GM20431 (cell line): ENCODE data around the gene SYNE1.
"Not testable (repeated sequence)": the region's sequence is repeated elsewhere in the genome, so short reads cannot be mapped to it uniquely, and the experiment has no call there.

Experiments
- in situ Hi-C: fragments of 300-500 bp; cut with MseI, MboI; formaldehyde crosslinking; loops from one replicate; pipeline ENCODE4 v1.15.0; 2020; ENCODE audit warnings: low sequenced_read_pairs; ENCODE audit not compliant: unreplicated experiment

SYNE1 gene

GRCh38 chr6:152441902-152442301 is 195.3 kb downstream of the SYNE1 start:
- in situ Hi-C loops = no loop called here

GRCh38 chr6:152435816-152436215 is 201.3 kb downstream of the SYNE1 start:
- in situ Hi-C loops = no loop called here

GRCh38 chr6:152432758-152433157 is 204.4 kb downstream of the SYNE1 start:
- in situ Hi-C loops = no loop called here

DNA sequence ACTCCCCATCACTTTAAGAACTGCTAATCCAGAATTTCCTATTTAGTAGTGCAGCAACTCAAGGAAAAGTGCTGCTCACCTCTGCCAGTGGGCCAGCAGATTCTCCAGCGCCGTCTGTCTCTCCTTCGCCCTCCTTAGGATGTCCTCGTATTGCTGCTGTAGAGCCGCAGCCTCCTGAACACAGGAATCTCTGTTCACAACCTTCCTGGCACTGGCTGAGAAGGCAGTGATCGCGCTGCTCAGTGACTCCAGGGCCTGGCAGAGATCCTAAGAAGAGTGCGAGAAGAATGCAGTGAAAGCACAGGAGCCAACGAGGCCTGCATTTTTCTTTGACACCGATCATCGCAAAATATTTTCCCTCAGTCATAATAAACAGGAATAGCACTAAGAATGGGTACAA is 209.0 kb downstream of the SYNE1 start:
- in situ Hi-C loops = no loop called here

GRCh38 chr6:152426276-152426675 is 210.9 kb downstream of the SYNE1 start:
- in situ Hi-C loops = no loop called here

DNA sequence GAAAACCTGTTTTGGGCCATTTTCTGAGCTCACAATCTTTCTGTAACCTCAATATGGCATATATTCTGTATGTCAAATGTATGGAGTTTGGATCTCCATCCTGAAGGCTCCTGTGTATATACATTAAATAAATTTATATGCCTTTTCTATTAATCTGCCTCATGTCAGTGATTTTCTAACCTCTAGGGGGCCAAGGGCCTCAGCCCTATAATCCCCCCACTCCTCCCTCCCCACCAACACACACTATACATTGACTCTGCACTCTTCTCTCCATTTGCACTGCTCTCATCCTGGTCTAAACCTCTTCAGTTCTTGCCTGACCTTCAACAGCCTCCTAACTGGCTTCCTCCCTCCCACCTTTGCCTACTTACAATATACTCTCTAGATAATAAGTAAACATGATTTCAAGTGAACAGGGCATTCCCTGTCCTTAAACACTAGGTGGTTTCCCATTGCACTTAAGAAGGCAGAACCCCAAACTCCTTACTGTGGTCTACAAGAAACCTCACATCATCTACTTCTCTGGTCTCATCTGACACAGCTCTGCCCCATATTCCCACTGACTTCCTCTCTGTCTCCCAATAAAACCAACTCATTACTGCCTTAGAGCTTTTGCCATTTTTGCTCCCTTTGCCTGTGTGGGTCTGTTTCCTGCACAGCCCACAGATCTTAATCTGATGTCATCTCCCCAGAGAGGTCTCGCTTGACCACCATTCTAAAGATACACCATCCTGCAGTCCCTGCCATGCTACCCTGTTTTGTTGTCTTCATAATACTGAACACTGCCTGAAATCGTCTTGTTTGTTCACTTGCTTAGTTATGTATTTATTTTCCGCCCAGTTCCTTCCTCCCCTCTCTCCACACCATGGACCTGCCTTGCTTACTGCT is 213.7 kb downstream of the SYNE1 start:
- in situ Hi-C loops = no loop called here

DNA sequence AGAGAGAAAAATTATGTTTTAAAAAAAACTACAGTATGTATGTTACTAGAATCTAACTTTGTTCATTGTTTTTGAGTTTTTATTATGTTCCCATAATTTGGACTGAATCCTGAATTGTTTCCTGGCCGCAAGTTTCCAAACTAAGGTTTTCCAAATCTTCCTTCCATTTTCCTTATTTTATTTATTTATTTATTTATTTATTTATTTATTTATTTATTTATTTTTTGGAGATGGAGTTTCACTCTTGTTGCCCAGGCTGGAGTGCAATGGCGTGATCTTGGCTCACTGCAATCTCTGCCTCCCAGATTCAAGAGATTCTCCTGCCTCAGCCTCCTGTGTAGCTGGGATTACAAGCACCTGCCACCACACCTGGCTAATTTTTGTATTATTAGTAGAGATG is 215.7 kb downstream of the SYNE1 start:
- in situ Hi-C loops = not testable (repeated sequence)

- in situ Hi-C loops = no loop called here
Measured at GRCh38 chr6:152420696-152421095, 216.5 kb downstream of the SYNE1 start.

- in situ Hi-C loops = no loop called here
Measured at GRCh38 chr6:152418551-152418950, 218.6 kb downstream of the SYNE1 start.

GRCh38 chr6:152416652-152417051 is 220.5 kb downstream of the SYNE1 start:
- in situ Hi-C loops = no loop called here

GRCh38 chr6:152404936-152405595 is 232.1 kb downstream of the SYNE1 start:
- in situ Hi-C loops = no loop called here

DNA sequence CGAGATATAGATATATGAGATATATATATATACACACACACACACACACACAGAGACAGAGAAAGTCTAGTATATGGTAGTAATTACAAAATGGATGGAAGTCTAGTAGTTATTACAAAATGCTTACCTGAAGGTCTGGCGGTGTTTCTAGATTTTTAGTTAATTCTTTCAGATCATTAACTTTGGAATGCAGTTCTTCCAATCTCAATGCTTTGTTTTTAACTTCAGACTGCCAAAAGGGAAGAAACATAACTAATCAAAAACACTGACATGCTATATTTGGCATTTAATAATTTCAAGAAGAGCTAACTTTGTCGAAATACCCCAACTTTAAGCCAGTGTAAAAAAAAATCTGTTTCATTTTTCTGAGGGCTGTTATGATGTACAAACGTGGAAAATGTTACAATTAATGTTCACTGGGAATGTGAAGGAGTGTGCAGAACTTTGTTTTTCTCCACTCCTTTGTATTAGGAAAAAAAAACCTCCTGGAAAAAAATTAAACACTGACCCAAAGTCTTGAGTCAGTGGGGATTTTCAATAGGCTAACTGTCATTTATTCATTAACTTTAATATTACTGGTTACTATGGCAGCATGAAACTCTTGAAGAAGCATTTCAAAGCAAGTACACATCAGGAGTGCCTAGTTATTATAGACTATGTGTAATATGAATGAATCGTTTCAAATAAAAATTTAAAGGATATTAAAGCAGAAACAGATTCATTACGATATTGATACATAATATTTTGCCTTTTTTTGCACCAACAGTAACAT is 232.9 kb downstream of the SYNE1 start:
- in situ Hi-C loops = no loop called here

DNA sequence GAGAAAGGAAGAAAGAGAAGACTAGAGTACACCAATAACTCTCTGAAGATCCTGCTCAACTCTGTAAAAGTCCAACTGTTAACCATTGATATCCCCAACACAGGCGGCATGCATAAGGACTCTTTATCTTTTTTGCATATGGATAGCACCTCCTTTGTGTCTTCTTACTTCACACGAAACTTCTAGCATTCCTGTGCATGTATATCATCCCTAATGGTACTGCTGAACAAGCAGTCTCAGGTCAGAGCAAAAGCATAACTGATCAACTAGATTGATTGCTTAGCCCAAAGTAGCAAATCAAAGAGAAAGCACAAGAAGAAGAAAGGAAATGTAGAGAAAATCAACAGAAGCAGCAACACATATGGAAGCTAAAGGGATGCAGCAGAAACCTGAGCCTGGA is 234.4 kb downstream of the SYNE1 start:
- in situ Hi-C loops = no loop called here

GRCh38 chr6:152401978-152402377 is 235.2 kb downstream of the SYNE1 start:
- in situ Hi-C loops = no loop called here

- in situ Hi-C loops = no loop called here
Measured at GRCh38 chr6:152399399-152399798, 237.8 kb downstream of the SYNE1 start.

GRCh38 chr6:152398993-152399392 is 238.2 kb downstream of the SYNE1 start:
- in situ Hi-C loops = no loop called here

DNA sequence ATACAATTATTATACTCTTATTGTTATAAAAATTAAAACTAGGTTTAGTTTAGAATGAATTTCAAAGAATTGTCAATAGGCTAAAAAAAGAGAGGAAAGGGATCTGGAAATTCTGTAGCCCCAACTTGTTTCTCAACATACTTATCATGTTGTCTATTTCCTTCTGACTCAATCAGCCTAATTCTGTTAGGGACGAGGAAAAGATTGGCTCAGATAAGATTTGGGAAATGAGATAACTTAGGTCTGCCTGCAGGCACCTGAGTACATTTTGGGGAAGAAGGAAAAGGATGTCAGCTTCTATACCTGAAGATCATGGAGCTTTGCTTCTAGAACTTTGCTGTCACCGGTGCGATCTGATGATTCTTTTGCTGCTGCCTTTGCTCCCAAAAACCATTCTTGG is 238.8 kb downstream of the SYNE1 start:
- in situ Hi-C loops = no loop called here

- in situ Hi-C loops = no loop called here
Measured at GRCh38 chr6:152394303-152394702, 242.9 kb downstream of the SYNE1 start.

DNA sequence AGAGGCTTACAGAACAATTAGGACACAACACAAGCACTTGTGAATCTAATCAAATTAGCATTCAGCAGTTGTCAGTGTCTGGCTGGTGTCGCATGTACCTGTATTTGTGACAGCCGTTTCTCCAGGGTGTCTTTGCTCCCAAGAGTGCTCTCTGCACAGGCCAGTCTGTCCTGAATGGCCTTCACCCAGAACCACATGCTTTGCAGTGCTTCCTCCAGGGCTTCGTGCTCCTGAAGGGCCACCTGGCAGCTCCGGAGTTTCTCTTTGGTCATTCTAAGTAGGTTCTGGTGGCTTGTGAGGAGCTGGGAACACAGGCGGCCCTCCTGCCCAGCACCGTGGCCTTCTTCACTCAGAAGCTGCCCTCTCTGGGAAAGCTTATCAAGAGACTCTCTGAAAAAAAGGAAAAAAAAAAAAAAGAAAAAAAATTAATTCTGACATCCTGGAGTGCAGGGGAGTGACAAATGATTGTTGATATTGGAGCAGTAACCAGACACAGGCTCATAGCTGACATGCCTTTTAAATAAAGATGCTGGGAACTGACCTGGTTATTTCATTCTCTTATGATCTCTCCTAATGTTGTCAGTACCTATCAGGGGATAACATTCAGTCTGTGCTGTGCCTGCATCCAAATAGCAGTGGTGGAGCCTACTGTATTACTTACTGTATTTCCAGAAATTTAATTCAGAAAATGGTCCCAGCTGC is 245.8 kb downstream of the SYNE1 start:
- in situ Hi-C loops = no loop called here

GRCh38 chr6:152387091-152387490 is 250.1 kb downstream of the SYNE1 start:
- in situ Hi-C loops = no loop called here
